ENCODE measurements around the gene ITPKB.
A peak's percentile ranks its signal among the peaks of the same experiment; 100 is the strongest.

The ITPKB gene

GRCh38 chr1:226660410-226661182, 78.5 kb downstream of the ITPKB start:
- H3K27ac Mint-ChIP-seq: peak overlapping the region; percentile 91
- peak overlapping the region; percentile 61 for H3K4me3 Mint-ChIP-seq
- peaks cover 14% of the 10 kb centered on the region for H3K36me3 Mint-ChIP-seq (ENCODE audit: low read depth)
- no peaks in the 10 kb centered on the region for H3K9me3 Mint-ChIP-seq
- H3K4me1 Mint-ChIP-seq (ENCODE audit: low read depth): peaks cover 84% of the 10 kb centered on the region
- no peak for DNase-seq (ENCODE audit: low spot score)
- H3K27me3 Mint-ChIP-seq (ENCODE audit: low read depth): no peaks in the 10 kb centered on the region

DNA sequence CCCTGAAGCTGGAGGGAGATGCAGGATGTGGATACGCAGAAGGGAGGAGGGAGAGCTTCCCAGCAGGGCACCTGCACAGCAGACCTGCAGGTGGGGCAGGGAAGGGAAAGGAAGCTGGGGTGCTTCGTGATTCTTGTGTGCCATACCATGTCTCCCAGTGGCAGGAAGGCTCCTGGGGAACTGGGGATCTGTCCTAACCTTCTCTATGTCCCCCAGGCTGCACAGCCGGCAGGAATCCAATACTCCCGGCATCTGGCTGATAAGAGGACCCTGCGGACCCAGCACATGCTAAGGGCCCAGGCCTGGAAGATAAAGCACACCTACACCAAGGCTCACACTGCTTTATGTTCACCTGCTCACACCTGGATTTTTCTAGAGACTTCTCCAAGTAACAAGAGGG, 79.4 kb downstream of the ITPKB start:
- Mint-ChIP-seq H3K27me3 (ENCODE audit: low read depth) (no peaks in the 10 kb centered on the region), H3K36me3 (ENCODE audit: low read depth) (peaks cover 9% of the 10 kb centered on the region), H3K4me3 (no peak overlapping the region), H3K9me3 (no peaks in the 10 kb centered on the region), H3K4me1 (ENCODE audit: low read depth) (peaks cover 86% of the 10 kb centered on the region), H3K27ac (no peak overlapping the region)
- DNase-seq (ENCODE audit: low spot score): no peak

GRCh38 chr1:226659136-226659535, 79.9 kb downstream of the ITPKB start:
- Mint-ChIP-seq H3K36me3 (ENCODE audit: low read depth) (peaks cover 9% of the 10 kb centered on the region), H3K9me3 (no peaks in the 10 kb centered on the region), H3K4me1 (ENCODE audit: low read depth) (peaks cover 86% of the 10 kb centered on the region), H3K27ac (no peak overlapping the region), H3K27me3 (ENCODE audit: low read depth) (no peaks in the 10 kb centered on the region), H3K4me3 (no peak overlapping the region)
- no peak for DNase-seq (ENCODE audit: low spot score)

DNA sequence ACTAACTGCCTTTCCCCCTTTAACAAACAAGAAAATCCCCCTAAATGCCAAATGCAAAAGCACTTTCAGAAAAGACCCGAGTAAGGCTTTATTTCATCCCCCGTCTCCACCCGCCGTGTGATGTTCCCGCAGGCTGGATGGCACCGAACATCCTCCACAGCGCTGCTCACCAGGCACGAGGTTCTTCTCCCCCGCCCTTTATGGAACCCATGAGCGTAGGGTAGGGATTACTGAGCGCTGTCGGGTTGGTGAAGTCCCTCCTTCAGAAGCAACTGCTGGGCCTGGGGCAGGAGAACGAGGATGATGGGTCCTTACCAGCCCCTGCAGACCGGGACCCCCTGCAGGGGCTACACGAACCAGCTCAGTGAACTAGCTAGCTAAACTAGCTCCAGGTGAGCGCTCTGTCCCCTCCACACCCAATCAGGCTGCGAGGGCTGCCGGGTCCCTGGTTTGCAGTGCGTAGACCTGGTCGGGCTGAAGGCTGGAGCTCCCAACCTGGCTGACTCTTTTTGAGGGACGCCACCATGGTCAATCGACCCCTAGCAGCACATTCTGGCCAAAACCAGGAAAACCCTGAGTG, 80.4 kb downstream of the ITPKB start:
- no peak for DNase-seq (ENCODE audit: low spot score)
- H3K27ac Mint-ChIP-seq: no peak overlapping the region
- H3K27me3 Mint-ChIP-seq (ENCODE audit: low read depth): no peaks in the 10 kb centered on the region
- peaks cover 86% of the 10 kb centered on the region for H3K4me1 Mint-ChIP-seq (ENCODE audit: low read depth)
- no peak overlapping the region for H3K4me3 Mint-ChIP-seq
- no peaks in the 10 kb centered on the region for H3K9me3 Mint-ChIP-seq
- peaks cover 9% of the 10 kb centered on the region for H3K36me3 Mint-ChIP-seq (ENCODE audit: low read depth)

GRCh38 chr1:226657895-226658545, 81.1 kb downstream of the ITPKB start:
- H3K9me3 Mint-ChIP-seq: no peaks in the 10 kb centered on the region
- peaks cover 12% of the 10 kb centered on the region for H3K36me3 Mint-ChIP-seq (ENCODE audit: low read depth)
- H3K27me3 Mint-ChIP-seq (ENCODE audit: low read depth): no peaks in the 10 kb centered on the region
- DNase-seq (ENCODE audit: low spot score): no peak
- peaks cover 86% of the 10 kb centered on the region for H3K4me1 Mint-ChIP-seq (ENCODE audit: low read depth)
- H3K27ac Mint-ChIP-seq: no peak overlapping the region
- no peak overlapping the region for H3K4me3 Mint-ChIP-seq

DNA sequence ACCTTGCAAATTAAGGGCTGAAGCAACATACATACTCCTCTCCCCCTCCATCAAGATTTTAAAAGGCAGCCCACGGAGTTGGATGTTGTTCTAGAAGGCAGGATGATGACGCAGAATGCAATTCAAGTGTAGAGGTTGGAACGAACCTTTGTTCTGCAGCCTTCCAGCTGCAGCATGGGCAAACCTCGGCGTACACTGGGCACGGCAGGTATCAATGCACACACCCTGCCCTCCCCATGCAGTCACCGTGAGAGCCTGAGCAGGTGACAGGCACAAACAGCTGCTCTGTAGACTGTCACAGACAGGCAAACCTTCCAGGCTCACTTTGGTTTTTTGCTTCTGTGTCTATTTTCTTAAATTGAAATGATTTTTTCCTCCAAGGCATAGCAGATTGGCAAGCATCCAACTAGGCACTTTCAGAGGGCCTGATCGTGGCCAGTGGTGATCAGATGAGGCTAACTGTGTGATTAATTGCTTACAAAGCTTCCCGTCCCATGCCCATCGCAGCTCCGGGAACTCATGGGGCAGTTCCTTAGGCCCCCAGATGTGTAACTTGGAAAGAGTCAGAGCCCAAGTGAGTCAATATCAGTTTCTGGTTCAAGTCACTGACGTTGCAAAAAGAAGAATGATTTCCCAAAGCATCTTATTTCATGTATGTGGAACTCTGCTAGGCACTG, 82.3 kb downstream of the ITPKB start:
- H3K27ac Mint-ChIP-seq: peak overlapping the region; percentile 26
- no peak for DNase-seq (ENCODE audit: low spot score)
- H3K4me1 Mint-ChIP-seq (ENCODE audit: low read depth): peaks cover 78% of the 10 kb centered on the region
- no peaks in the 10 kb centered on the region for H3K9me3 Mint-ChIP-seq
- no peak overlapping the region for H3K4me3 Mint-ChIP-seq
- peaks cover 12% of the 10 kb centered on the region for H3K36me3 Mint-ChIP-seq (ENCODE audit: low read depth)
- H3K27me3 Mint-ChIP-seq (ENCODE audit: low read depth): no peaks in the 10 kb centered on the region

DNA sequence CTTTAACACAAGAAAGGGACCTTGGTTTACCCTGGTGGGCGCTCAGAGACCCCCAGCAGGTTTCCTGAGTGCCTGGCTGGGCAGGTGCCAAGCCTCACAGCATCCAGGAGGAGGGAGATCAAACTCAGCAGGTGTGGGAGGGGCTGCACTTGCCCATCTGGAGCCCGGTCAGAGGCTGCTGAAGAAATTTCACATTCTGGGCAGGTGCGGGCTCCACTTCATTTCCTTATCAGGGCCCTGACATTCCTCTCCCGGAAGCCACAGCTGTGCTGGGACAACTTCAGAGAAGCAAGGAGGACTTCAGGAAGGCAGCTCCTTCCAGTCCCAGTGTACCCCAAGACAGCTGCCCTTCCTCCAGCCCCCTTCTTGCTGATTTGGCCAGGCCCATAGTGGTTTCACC, 82.9 kb downstream of the ITPKB start:
- H3K4me3 Mint-ChIP-seq: no peak overlapping the region
- H3K27ac Mint-ChIP-seq: peak overlapping the region; percentile 26
- no peak for DNase-seq (ENCODE audit: low spot score)
- H3K36me3 Mint-ChIP-seq (ENCODE audit: low read depth): peaks cover 12% of the 10 kb centered on the region
- peaks cover 73% of the 10 kb centered on the region for H3K4me1 Mint-ChIP-seq (ENCODE audit: low read depth)
- no peaks in the 10 kb centered on the region for H3K27me3 Mint-ChIP-seq (ENCODE audit: low read depth)
- H3K9me3 Mint-ChIP-seq: no peaks in the 10 kb centered on the region

DNA sequence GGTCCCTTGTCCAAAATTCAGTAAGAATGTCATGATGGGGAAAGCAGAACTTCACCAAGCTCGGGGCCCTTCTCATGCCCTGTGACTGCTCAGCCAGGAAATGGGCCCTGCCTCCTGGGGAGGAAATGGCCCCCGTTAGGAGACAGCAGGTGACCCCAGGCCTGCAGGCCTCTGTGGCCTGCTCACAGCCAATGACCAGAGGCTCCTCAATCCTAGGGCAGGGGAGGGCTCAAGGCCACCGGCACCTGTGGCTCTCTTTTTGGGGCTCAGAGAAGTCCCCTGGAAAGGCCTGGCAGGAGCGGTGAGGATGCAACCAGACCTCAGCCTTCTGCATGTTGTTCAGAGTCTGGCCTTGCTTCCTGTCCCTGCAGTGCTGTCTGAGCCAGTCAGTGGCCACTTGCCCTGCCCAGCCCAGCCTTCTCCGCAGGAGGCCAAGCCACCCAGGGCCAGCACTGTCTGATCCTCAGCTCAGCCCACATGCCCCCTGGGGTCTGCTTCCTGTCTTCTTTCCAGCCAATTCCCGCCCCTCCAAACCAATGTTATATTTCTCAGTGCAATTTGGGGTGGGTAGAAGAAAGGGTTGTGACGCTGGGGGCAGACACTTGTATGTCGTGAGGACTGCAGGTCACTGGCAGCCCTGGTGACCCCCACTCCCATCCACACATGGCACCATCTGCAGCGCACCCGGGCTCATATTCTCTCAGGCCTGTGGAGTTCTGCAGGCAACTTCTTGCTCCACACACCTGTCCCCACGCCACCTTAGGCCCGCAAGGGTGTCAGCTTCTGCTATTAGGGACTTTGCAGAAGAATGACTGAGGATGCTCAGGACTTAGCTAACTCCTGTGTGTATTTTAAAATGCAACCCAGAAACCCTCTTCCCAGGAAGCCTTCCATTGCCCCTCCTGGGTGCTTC, 83.6 kb downstream of the ITPKB start:
- Mint-ChIP-seq H3K4me3 (peak overlapping the region; percentile 84), H3K9me3 (no peaks in the 10 kb centered on the region), H3K36me3 (ENCODE audit: low read depth) (peaks cover 11% of the 10 kb centered on the region), H3K4me1 (ENCODE audit: low read depth) (peaks cover 67% of the 10 kb centered on the region), H3K27me3 (ENCODE audit: low read depth) (no peaks in the 10 kb centered on the region), H3K27ac (peak overlapping the region; percentile 36)
- no peak for DNase-seq (ENCODE audit: low spot score)

GRCh38 chr1:226654668-226655055, 84.4 kb downstream of the ITPKB start:
- peaks cover 67% of the 10 kb centered on the region for H3K4me1 Mint-ChIP-seq (ENCODE audit: low read depth)
- H3K9me3 Mint-ChIP-seq: no peaks in the 10 kb centered on the region
- no peaks in the 10 kb centered on the region for H3K27me3 Mint-ChIP-seq (ENCODE audit: low read depth)
- DNase-seq (ENCODE audit: low spot score): no peak
- peaks cover 12% of the 10 kb centered on the region for H3K36me3 Mint-ChIP-seq (ENCODE audit: low read depth)
- H3K27ac Mint-ChIP-seq: no peak overlapping the region
- peak overlapping the region; percentile 84 for H3K4me3 Mint-ChIP-seq

GRCh38 chr1:226654046-226654667, 84.9 kb downstream of the ITPKB start:
- Mint-ChIP-seq H3K36me3 (ENCODE audit: low read depth) (peaks cover 15% of the 10 kb centered on the region), H3K4me1 (ENCODE audit: low read depth) (peaks cover 67% of the 10 kb centered on the region), H3K4me3 (peak overlapping the region; percentile 84), H3K27me3 (ENCODE audit: low read depth) (no peaks in the 10 kb centered on the region), H3K27ac (no peak overlapping the region), H3K9me3 (no peaks in the 10 kb centered on the region)
- no peak for DNase-seq (ENCODE audit: low spot score)

DNA sequence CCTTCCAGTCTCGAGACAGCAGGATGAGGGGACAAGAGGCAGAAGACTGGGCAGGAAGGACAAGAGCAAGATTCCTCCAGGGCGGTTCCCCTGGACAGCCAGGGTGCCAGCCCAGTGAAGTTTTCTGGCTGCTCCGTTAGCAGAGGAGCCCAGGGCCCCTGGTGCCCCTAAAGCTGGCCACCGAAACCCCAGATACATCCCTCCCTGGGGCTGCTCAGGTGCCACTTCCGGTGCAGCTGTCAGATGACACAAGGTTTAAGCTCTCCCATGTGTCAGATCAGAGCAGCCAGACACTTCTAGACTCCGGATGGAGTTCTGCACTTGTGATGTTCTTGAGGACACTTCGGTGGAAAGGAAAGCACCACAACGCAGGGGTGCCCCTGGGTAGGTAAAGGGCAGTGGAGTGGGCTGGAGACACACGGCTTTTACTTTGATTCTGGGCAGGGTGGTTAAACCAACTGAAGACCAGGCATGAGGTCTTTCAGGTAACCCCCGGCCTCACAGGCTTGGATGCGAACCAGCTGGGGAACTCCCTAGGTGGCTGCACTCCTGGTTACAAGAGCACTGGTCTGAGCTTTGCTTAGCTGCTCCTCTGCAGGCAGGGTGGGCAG, 85.7 kb downstream of the ITPKB start:
- H3K4me3 Mint-ChIP-seq: peak overlapping the region; percentile 84
- H3K9me3 Mint-ChIP-seq: no peaks in the 10 kb centered on the region
- H3K27ac Mint-ChIP-seq: no peak overlapping the region
- peaks cover 19% of the 10 kb centered on the region for H3K36me3 Mint-ChIP-seq (ENCODE audit: low read depth)
- peak; percentile 42 for DNase-seq (ENCODE audit: low spot score)
- H3K27me3 Mint-ChIP-seq (ENCODE audit: low read depth): no peaks in the 10 kb centered on the region
- H3K4me1 Mint-ChIP-seq (ENCODE audit: low read depth): peaks cover 62% of the 10 kb centered on the region

GRCh38 chr1:226652613-226653012, 86.5 kb downstream of the ITPKB start:
- DNase-seq (ENCODE audit: low spot score): no peak
- Mint-ChIP-seq H3K27me3 (ENCODE audit: low read depth) (no peaks in the 10 kb centered on the region), H3K4me3 (no peak overlapping the region), H3K4me1 (ENCODE audit: low read depth) (peaks cover 58% of the 10 kb centered on the region), H3K9me3 (no peaks in the 10 kb centered on the region), H3K36me3 (ENCODE audit: low read depth) (peaks cover 26% of the 10 kb centered on the region), H3K27ac (no peak overlapping the region)

GRCh38 chr1:226651732-226652105, 87.4 kb downstream of the ITPKB start:
- Mint-ChIP-seq H3K4me3 (no peak overlapping the region), H3K9me3 (no peaks in the 10 kb centered on the region), H3K27me3 (ENCODE audit: low read depth) (no peaks in the 10 kb centered on the region), H3K4me1 (ENCODE audit: low read depth) (peaks cover 50% of the 10 kb centered on the region), H3K36me3 (ENCODE audit: low read depth) (peaks cover 27% of the 10 kb centered on the region), H3K27ac (no peak overlapping the region)
- no peak for DNase-seq (ENCODE audit: low spot score)
